Fibroblast of lung (primary cell): ENCODE data around the gene PCDHB10. TPM values are rescaled to one million over a fixed set of nuclear protein-coding genes. Genes with fewer than 3 reads are reported as not detected.
"Not testable (repeated sequence)": the region's sequence is repeated elsewhere in the genome, so short reads cannot be mapped to it uniquely, and the experiment has no call there.

Experiments
- DNase-seq, 2 donors: peaks; one replicate each; pipeline versions ENCODE4 v3.0.0 to v3.0.0-alpha.2; 2010; ENCODE audit warnings: low read depth in 2 of 2
- H2AFZ ChIP-seq: 2 replicates; pipeline ENCODE4 v1.5.1; 2012; ENCODE audit warnings: low read length, control low read depth, inconsistent platforms
- H3K27ac ChIP-seq: 2 replicates; pipeline ENCODE4 v1.5.1; 2011; ENCODE audit warnings: low read length, control low read depth; ENCODE audit not compliant: insufficient read depth
- H3K27me3 ChIP-seq: 2 replicates; pipeline ENCODE4 v1.5.1; 2011; ENCODE audit warnings: mild to moderate bottlenecking, low read length; ENCODE audit not compliant: control insufficient read depth, insufficient read depth
- H3K36me3 ChIP-seq: 2 replicates; pipeline ENCODE4 v1.5.1; 2011; ENCODE audit warnings: low read length; ENCODE audit not compliant: control insufficient read depth, insufficient read depth
- H3K4me1 ChIP-seq: 2 replicates; pipeline ENCODE4 v1.5.1; 2011; ENCODE audit warnings: low read length; ENCODE audit not compliant: control insufficient read depth, insufficient read depth; ENCODE audit errors: extremely low read depth
- H3K4me2 ChIP-seq: 2 replicates; pipeline ENCODE4 v1.5.1; 2011; ENCODE audit warnings: low read length, control low read depth; ENCODE audit not compliant: insufficient read depth; ENCODE audit errors: extremely low read depth
- H3K4me3 ChIP-seq, 4 experiments: fragments of 200-600 bp in 1 of 4; sonication (generic) in 1 of 4; replicated peaks in 1 of 4; 2 replicates each; pipeline ENCODE4 v1.5.1; 2011 to 2016; ENCODE audit warnings: low read length in 4 of 4, low read depth in 3 of 4, mild to moderate bottlenecking in 3 of 4, control low read depth in 2 of 4, inconsistent platforms in 1 of 4, mixed read lengths in 1 of 4; ENCODE audit not compliant: insufficient read depth in 1 of 4; ENCODE audit errors: control extremely low read depth in 1 of 4
- H3K79me2 ChIP-seq: 2 replicates; pipeline ENCODE4 v1.5.1; 2012; ENCODE audit warnings: mild to moderate bottlenecking, low read length, inconsistent platforms; ENCODE audit not compliant: control insufficient read depth, insufficient read depth
- H3K9ac ChIP-seq: 2 replicates; pipeline ENCODE4 v1.5.1; 2011; ENCODE audit warnings: mild to moderate bottlenecking, low read length, control low read depth; ENCODE audit not compliant: insufficient read depth
- H3K9me3 ChIP-seq: 2 replicates; pipeline ENCODE4 v1.5.1; 2012; ENCODE audit warnings: low read depth, low read length; ENCODE audit not compliant: control insufficient read depth, insufficient read depth
- H4K20me1 ChIP-seq: 2 replicates; pipeline ENCODE4 v1.5.1; 2011; ENCODE audit warnings: low read length; ENCODE audit not compliant: control insufficient read depth, insufficient read depth; ENCODE audit errors: extremely low read depth
- EZH2 ChIP-seq: IDR thresholded peaks from 2 replicates; pipeline ENCODE4 v1.5.1; 2012; ENCODE audit warnings: low read length, control low read depth, mild to moderate bottlenecking; ENCODE audit errors: missing control alignments
- polyA plus RNA-seq, 2 donors: library from polyadenylated mRNA; depleted of rRNA in 1 of 2; stranded (reverse) in 1 of 2; unstranded in 1 of 2; fragments of >200 nt; gene quantifications; 2 replicates each; pipeline ENCODE4 v1.2.1, GENCODE V29; 2011 to 2012; ENCODE audit warnings: missing spikeins in 1 of 2
- total RNA-seq: library from RNA; depleted of rRNA; stranded (reverse); fragments of >200 nt; gene quantifications from 2 replicates; pipeline ENCODE4 v1.2.1, GENCODE V29; 2014
- TF ChIP-seq, protein P1 (sequence below), 2 donors: IDR thresholded peaks in 1 of 2; conservative IDR thresholded peaks in 1 of 2; 1 replicate in 1 of 2; 2 replicates in 1 of 2; pipeline ENCODE4 v1.5.1; 2011 to 2012; ENCODE audit warnings: low read length in 2 of 2, control low read depth in 1 of 2, inconsistent platforms in 1 of 2, low read depth in 1 of 2, mild to moderate bottlenecking in 1 of 2

The PCDHB10 gene
- total and polyA plus RNA-seq, 2 donors (not counting 1 experiment from before 2014, with no cell fraction given): 0.78 to 2.0 TPM

DNA sequence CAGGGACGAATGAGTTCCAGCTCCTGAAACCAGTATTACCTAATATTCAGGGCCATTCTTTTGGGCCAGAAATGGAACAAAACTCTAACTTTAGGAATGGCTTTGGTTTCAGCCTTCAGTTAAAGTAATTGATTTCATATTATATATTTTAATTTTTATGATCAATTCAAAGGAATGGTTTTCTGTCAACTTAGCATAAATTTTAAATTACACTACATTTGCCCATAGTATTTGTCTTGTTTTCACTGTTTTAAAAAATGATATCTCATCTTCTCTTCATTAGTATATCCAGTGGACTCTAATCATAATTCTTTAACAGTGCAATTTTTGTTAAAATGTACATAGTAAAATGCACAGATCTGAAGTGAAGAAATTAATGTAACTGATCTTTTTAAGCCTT is 11.8 kb upstream of the PCDHB10 start:
- no peak for TF ChIP-seq EZH2
- TF ChIP-seq, protein P1, sequence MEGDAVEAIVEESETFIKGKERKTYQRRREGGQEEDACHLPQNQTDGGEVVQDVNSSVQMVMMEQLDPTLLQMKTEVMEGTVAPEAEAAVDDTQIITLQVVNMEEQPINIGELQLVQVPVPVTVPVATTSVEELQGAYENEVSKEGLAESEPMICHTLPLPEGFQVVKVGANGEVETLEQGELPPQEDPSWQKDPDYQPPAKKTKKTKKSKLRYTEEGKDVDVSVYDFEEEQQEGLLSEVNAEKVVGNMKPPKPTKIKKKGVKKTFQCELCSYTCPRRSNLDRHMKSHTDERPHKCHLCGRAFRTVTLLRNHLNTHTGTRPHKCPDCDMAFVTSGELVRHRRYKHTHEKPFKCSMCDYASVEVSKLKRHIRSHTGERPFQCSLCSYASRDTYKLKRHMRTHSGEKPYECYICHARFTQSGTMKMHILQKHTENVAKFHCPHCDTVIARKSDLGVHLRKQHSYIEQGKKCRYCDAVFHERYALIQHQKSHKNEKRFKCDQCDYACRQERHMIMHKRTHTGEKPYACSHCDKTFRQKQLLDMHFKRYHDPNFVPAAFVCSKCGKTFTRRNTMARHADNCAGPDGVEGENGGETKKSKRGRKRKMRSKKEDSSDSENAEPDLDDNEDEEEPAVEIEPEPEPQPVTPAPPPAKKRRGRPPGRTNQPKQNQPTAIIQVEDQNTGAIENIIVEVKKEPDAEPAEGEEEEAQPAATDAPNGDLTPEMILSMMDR (conservative IDR thresholded peaks at IDR 0.05 in 1 of 2, IDR thresholded peaks at IDR 0.05 in 1 of 2; ENCODE audit: low read depth in 1 of 2, low read length in 2 of 2): no peak
- Histone ChIP-seq H4K20me1 (no peaks in the 10 kb centered on the region), H3K9me3 (no peaks in the 10 kb centered on the region), H3K27me3 (no peaks in the 10 kb centered on the region), H3K4me2 (no peak overlapping the region), H3K4me1 (no peaks in the 10 kb centered on the region), H3K79me2 (no peaks in the 10 kb centered on the region), H3K9ac (no peak overlapping the region), H3K4me3 (no peak overlapping the region), H2AFZ (no peak overlapping the region), H3K27ac (no peak overlapping the region), H3K36me3 (no peaks in the 10 kb centered on the region)
- DNase-seq: no peak

GRCh38 chr5:141182248-141182647 is 9.9 kb upstream of the PCDHB10 start, which contains the start of gene PCDHB16:
PCDHB16 (plus strand) TSS chr5:141182387; CDS start chr5:141182560, 173 bp downstream.
- H3K36me3 ChIP-seq: no peaks in the 10 kb centered on the region
- no peaks in the 10 kb centered on the region for H3K27me3 ChIP-seq
- no peaks in the 10 kb centered on the region for H3K9me3 ChIP-seq
- H2AFZ ChIP-seq: no peak within 1 kb of the TSS
- DNase-seq: peak; percentile 5 to 16
- no peak within 1 kb of the TSS for H3K27ac ChIP-seq
- no peak within 1 kb of the TSS for H3K9ac ChIP-seq
- no peak within 1 kb of the TSS for H3K4me2 ChIP-seq
- no peaks in the 10 kb centered on the region for H4K20me1 ChIP-seq
- H3K79me2 ChIP-seq: no peaks in the 10 kb centered on the region
- no peak for TF ChIP-seq EZH2
- TF ChIP-seq, protein P1 (conservative IDR thresholded peaks at IDR 0.05 in 1 of 2, IDR thresholded peaks at IDR 0.05 in 1 of 2; ENCODE audit: low read depth in 1 of 2, low read length in 2 of 2): peak in 1 of 2 donors; percentile 12
- no peaks in the 10 kb centered on the region for H3K4me1 ChIP-seq
- peak within 1 kb of the TSS in 2 of 4 experiments; percentile 4 to 39 for H3K4me3 ChIP-seq

DNA sequence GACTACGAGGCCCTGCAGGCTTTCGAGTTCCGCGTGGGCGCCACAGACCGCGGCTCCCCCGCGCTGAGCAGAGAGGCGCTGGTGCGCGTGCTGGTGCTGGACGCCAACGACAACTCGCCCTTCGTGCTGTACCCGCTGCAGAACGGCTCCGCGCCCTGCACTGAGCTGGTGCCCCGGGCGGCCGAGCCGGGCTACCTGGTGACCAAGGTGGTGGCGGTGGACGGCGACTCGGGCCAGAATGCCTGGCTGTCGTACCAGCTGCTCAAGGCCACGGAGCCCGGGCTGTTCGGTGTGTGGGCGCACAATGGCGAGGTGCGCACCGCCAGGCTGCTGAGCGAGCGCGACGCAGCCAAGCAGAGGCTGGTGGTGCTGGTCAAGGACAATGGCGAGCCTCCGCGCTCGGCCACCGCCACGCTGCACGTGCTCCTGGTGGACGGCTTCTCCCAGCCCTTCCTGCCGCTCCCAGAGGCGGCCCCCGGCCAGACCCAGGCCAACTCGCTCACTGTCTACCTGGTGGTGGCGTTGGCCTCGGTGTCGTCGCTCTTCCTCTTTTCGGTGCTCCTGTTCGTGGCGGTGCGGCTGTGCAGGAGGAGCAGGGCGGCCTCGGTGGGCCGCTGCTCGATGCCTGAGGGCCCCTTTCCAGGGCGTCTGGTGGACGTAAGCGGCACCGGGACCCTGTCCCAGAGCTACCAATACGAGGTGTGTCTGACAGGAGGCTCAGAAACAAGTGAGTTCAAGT is 7.9 kb upstream of the PCDHB10 start:
- not testable (repeated sequence) for H4K20me1 ChIP-seq, H3K9ac ChIP-seq, H3K4me2 ChIP-seq, H3K79me2 ChIP-seq, DNase-seq, H3K27ac ChIP-seq, H3K27me3 ChIP-seq, H3K4me1 ChIP-seq, H3K9me3 ChIP-seq, H3K36me3 ChIP-seq, H2AFZ ChIP-seq, H3K4me3 ChIP-seq
